Ovary (tissue), 9 donors: ENCODE results near the gene LRCH3. TPM values are rescaled to one million over a fixed set of nuclear protein-coding genes. Genes with fewer than 3 reads are reported as not detected.

Experiments
- DNase-seq, 5 donors: peaks; one replicate each; pipeline ENCODE4 v3.0.0-alpha.2; 2019 to 2020
- H3K27ac ChIP-seq, 2 donors: fragments of 200-600 bp; one replicate each; pipeline versions ENCODE4 v1.5.1 to v1.8.0; 2019 to 2022
- H3K27me3 ChIP-seq: fragments of 200-600 bp; one replicate; pipeline ENCODE4 v1.8.0; 2022
- H3K36me3 ChIP-seq: fragments of 200-600 bp; sonication (generic); one replicate; pipeline ENCODE4 v1.5.1; 2019
- H3K4me1 ChIP-seq: one replicate; pipeline ENCODE4 v1.8.1; 2013; ENCODE audit warnings: mild to moderate bottlenecking, moderate library complexity; ENCODE audit not compliant: insufficient read depth
- H3K4me3 ChIP-seq: fragments of 200-600 bp; sonication (generic); one replicate; pipeline ENCODE4 v1.5.1; 2017
- H3K9me3 ChIP-seq, 2 donors: fragments of 200-600 bp in 1 of 2; sonication (generic) in 1 of 2; one replicate each; pipeline versions ENCODE4 v1.5.1 to v1.8.1; 2013 to 2019; ENCODE audit warnings: mild to moderate bottlenecking in 1 of 2, moderate library complexity in 1 of 2
- EP300 ChIP-seq: sonication (generic); formaldehyde crosslinking; IDR thresholded peaks from one replicate; pipeline ENCODE4 v1.6.1; 2017; ENCODE audit warnings: antibody characterized with exemption
- POLR2A ChIP-seq: fragments of 450-650 bp; IDR thresholded peaks from one replicate; pipeline ENCODE4 v1.6.1; 2017; ENCODE audit warnings: antibody characterized with exemption, mild to moderate bottlenecking, moderate library complexity
- WGBS, 3 donors: extraction: QIAGEN DNeasy Blood & Tissue Kit in 1 of 3; methylation state at CpG; one replicate each; pipeline versions ENCODE4 v1.1.5 to v1.1.7; 2013 to 2017; 5-methylcytosine and 5-hydroxymethylcytosine counted together
- intact Hi-C, 4 donors: fragments of 100-400 bp; cut with DNase I; formaldehyde crosslinking; loops; one replicate each; pipeline versions ENCODE4 v1.11.0 to v1.15.1; 2022 to 2023
- polyA plus RNA-seq, 2 donors: library from polyadenylated mRNA; stranded (reverse); fragments of 200-250 nt in 1 of 2; fragments of 350-450 nt in 1 of 2; fragmentation: Illumina TruSeq in 1 of 2; extraction: RNeasy Lipid Tissue Mini Kit (QIAGEN cat#74804) in 1 of 2; gene quantifications; one replicate each; pipeline ENCODE4 v1.2.3, GENCODE V29; 2013 to 2014
- total RNA-seq, 7 donors: library from RNA; depleted of rRNA in 2 of 7; stranded (reverse); fragments of >200 nt in 2 of 7; fragmentation: NEBNext Ultra II Directional in 3 of 7; extraction: Animal tissue kit (Norgen Biotek cat#: 25700) in 3 of 7; gene quantifications; one replicate each; pipeline versions ENCODE4 v1.1.0 to v1.2.4, GENCODE V29; 2016 to 2023
- TF ChIP-seq, protein P1 (sequence below), 3 donors: fragments of 450-650 bp in 2 of 3; fragments of 200-600 bp in 1 of 3; IDR thresholded peaks; one replicate each; pipeline versions ENCODE4 v1.5.1 to v1.8.0; 2016 to 2022; ENCODE audit warnings: antibody characterized with exemption in 3 of 3, mild to moderate bottlenecking in 1 of 3
- donor health status: DM: no; HTN: no; CAD: no; lungs with moderate emphysema.
- donor health status: DM: no; HTN: no; CAD: no.
- donor health status: Bipolar disorder and iron deficiency.
- donor health status: DM: yes; HTN: yes; CAD: no.
- donor health status: DM: no; HTN: no; CAD: no.
- donor health status: DM: yes; HTN: yes; CAD: no.

LRCH3 gene
- total and polyA plus RNA-seq, 9 donors: 20.9 to 192 (median 61.6) TPM

DNA sequence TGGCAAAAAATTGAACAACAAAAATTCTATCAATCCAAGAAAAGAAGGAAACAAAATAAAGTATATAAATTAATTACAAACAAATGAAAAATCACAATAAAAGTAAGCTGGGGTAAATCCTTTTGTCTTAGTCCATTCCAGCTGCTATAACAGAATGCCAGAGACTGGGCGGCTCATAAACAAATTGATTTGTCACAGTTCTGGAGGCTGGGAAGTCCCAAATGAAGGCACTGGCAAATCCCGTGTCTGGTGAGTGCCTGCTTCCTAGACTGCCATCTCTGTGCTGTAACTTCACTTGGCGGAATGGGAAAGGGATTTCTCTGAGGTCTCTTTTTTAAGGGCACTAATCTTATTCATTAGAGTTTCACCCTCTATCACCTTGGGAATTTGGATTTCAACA, 105.4 kb downstream of the LRCH3 start:
- Histone ChIP-seq H3K4me1 (no peaks in the 10 kb centered on the region), H3K27ac (no peak overlapping the region), H3K4me3 (no peak overlapping the region), H3K27me3 (no peaks in the 10 kb centered on the region), H3K9me3 (no peaks in the 10 kb centered on the region), H3K36me3 (no peaks in the 10 kb centered on the region)
- DNase-seq: no peak
- TF ChIP-seq POLR2A (no peak), EP300 (no peak)
- TF ChIP-seq, protein P1, sequence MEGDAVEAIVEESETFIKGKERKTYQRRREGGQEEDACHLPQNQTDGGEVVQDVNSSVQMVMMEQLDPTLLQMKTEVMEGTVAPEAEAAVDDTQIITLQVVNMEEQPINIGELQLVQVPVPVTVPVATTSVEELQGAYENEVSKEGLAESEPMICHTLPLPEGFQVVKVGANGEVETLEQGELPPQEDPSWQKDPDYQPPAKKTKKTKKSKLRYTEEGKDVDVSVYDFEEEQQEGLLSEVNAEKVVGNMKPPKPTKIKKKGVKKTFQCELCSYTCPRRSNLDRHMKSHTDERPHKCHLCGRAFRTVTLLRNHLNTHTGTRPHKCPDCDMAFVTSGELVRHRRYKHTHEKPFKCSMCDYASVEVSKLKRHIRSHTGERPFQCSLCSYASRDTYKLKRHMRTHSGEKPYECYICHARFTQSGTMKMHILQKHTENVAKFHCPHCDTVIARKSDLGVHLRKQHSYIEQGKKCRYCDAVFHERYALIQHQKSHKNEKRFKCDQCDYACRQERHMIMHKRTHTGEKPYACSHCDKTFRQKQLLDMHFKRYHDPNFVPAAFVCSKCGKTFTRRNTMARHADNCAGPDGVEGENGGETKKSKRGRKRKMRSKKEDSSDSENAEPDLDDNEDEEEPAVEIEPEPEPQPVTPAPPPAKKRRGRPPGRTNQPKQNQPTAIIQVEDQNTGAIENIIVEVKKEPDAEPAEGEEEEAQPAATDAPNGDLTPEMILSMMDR (IDR thresholded peaks at IDR 0.05): no peak
- WGBS, 3 donors: 93 to 96% (median 94%) methylated on average over 3 of the region's 3 CpGs
- intact Hi-C loops: no loop called here

DNA sequence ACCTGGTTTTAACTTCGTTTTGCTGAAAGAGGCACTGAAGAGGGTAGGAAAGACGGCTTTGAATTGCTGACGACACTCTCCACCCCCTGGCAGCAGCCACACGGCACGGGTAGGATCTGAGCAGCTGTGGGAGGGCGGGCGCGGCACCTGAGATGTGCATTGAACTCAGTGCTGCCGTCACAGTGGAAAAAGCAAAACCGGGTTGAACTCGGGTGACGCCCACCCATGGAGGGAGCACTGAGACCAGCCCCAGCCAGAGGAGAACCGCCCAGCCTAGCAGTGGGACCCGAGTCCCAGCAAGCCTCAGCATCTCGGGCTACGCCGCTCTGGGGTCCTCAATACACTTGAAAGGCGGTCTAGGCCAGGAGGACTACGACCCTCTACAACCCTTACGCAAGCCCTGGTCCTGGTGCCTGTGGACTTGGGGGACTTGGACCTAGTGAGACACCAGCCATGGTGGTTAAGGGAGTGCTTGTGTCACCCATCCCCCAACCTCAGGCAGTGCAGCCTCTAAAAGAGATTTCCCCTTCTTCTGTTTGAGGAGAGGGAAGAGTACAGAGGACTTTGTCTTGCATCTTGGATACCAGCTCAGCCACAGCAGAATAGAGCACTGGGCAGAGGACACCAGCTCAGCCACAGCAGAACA, 108.9 kb downstream of the LRCH3 start:
- no peaks in the 10 kb centered on the region for H3K36me3 ChIP-seq
- WGBS, 3 donors: 83 to 87% (median 86%) methylated on average over 20 of the region's 20 CpGs
- no peak overlapping the region for H3K4me3 ChIP-seq
- intact Hi-C loops: loop anchor here in 1 of 4 donors (10.0 kb wide), 1 partner anchor 185 kb away; no protein-coding TSS in a partner anchor
- H3K27ac ChIP-seq: no peak overlapping the region
- TF ChIP-seq POLR2A (no peak), EP300 (no peak)
- TF ChIP-seq, protein P1 (IDR thresholded peaks at IDR 0.05): no peak
- no peak for DNase-seq
- H3K9me3 ChIP-seq: no peaks in the 10 kb centered on the region
- no peaks in the 10 kb centered on the region for H3K4me1 ChIP-seq
- no peaks in the 10 kb centered on the region for H3K27me3 ChIP-seq

DNA sequence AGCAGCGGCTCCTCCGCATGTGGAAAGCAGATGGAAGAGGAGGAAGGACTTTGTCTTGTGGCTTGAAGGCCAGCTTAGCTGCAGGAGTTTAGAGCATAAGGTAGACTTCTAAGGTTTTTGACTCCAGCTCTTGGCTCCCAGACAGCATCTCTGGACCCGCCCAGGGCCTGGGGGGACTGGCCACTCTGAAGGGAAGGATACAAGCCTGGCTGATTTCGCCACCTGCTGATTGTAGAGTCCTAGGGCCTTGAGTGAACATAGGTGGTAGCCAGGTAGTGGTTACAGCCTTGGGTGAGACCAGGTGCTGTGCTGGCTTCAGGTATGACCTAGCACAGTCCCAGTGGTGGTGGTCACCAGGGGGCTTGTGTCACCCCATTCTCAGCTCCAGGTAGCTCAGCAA, 110.6 kb downstream of the LRCH3 start:
- no peak overlapping the region for H3K4me3 ChIP-seq
- intact Hi-C loops: loop anchor here in 1 of 4 donors (10.0 kb wide), 1 partner anchor 183 kb away; no protein-coding TSS in a partner anchor
- WGBS, 3 donors: 95 to 100% (median 99%) methylated on average over 4 of the region's 4 CpGs
- peaks cover 2% of the 10 kb centered on the region for H3K4me1 ChIP-seq
- H3K9me3 ChIP-seq: no peaks in the 10 kb centered on the region
- TF ChIP-seq EP300 (no peak), POLR2A (no peak)
- TF ChIP-seq, protein P1 (IDR thresholded peaks at IDR 0.05): no peak
- H3K27ac ChIP-seq: no peak overlapping the region
- H3K36me3 ChIP-seq: no peaks in the 10 kb centered on the region
- DNase-seq: no peak
- no peaks in the 10 kb centered on the region for H3K27me3 ChIP-seq

DNA sequence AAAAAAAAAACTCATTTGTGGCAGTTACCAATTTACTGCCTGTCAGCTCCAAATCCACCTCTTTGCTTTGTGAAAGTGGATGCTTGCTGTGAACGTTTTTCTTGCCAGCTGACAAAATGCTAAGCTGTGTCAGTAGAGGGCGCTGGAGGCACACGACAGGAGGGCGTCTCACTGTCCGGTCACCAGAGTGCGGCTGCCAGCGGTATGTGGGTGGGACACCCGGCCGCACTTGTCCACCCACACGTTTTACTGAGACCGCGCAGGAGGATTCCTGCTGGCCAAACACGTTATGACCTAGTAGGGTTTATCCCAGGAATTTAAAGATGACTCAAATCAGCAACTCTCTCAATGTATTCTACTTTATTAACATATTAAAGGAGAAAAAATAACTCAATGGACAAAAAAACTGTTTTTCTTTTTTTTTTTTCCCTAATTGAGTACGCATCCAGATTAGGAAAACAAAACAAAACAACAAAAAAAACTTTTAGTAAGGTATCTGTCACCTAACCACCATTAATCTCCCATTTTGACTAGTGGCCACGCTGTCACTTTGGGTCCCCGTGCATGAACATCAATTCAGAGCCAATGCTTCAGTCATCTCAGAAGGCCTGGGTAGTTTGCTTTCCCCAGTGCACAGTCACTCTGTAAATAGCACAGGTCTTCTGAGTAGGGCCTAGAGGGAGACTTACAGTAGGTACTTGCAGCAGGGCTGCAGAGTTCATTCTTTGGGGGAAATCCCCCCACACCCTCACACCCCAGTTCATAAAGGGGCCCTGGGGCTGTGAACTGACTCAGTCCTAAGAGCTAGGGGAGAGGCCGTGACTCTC, 115.2 kb downstream of the LRCH3 start:
- peak; percentile 90 to 94 (median 93) for DNase-seq
- Histone ChIP-seq H3K27me3 (no peaks in the 10 kb centered on the region), H3K9me3 (no peaks in the 10 kb centered on the region), H3K4me1 (peaks cover 2% of the 10 kb centered on the region), H3K27ac (no peak overlapping the region), H3K36me3 (no peaks in the 10 kb centered on the region), H3K4me3 (no peak overlapping the region)
- intact Hi-C loops: loop anchor here in 2 of 4 donors (5.0 to 10.0 kb wide), 2 partner anchors 36 to 179 kb away; no protein-coding TSS in a partner anchor
- no peak for TF ChIP-seq EP300
- TF ChIP-seq, protein P1 (IDR thresholded peaks at IDR 0.05): peak; percentile 80 to 92 (median 89)
- WGBS, 3 donors: 13% methylated on average over 17 of the region's 17 CpGs
